ENCODE measurements around the gene AXIN1.

DNA sequence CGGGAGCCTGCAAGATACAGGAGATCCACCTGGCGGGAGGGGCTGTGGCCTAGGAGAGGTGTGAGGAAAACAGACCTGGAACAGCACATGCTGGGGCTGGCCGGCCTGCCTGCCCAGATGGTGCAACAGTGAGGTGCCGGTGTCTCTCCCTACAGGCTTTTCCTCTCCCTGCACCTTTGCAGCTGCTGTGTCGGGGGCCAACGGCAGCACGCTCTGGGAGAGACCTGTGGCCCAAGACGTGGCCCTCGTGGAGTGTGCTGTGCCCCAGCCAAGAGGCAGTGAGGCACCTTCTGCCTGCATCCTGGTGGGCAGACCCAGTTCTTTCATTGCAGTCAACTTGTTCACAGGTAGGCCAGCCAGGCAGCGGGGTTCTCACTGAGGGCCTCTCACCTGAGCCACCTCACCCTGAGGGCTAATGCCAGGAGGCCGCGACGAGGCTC lies 92.7 kb downstream of the AXIN1 start:
- TF ChIP-seq, protein P1, sequence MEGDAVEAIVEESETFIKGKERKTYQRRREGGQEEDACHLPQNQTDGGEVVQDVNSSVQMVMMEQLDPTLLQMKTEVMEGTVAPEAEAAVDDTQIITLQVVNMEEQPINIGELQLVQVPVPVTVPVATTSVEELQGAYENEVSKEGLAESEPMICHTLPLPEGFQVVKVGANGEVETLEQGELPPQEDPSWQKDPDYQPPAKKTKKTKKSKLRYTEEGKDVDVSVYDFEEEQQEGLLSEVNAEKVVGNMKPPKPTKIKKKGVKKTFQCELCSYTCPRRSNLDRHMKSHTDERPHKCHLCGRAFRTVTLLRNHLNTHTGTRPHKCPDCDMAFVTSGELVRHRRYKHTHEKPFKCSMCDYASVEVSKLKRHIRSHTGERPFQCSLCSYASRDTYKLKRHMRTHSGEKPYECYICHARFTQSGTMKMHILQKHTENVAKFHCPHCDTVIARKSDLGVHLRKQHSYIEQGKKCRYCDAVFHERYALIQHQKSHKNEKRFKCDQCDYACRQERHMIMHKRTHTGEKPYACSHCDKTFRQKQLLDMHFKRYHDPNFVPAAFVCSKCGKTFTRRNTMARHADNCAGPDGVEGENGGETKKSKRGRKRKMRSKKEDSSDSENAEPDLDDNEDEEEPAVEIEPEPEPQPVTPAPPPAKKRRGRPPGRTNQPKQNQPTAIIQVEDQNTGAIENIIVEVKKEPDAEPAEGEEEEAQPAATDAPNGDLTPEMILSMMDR (conservative IDR thresholded peaks at IDR 0.05; ENCODE audit: low read depth, low read length): no peak
- TF ChIP-seq EZH2 (IDR thresholded peaks at IDR 0.05; ENCODE audit: low read length, unreplicated experiment): no peak

Measured in PC-3 (cell line).